Stimulated activated CD4-positive, alpha-beta T cell treated with anti-CD3 and anti-CD28 coated beads, Interleukin-4, amount 100 ng/mL, for 24 hours (primary cell): Measurements from ENCODE around the gene KDM8.
A peak's percentile ranks its signal among the peaks of the same experiment; 100 is the strongest.

ENCODE experiments used
- DNase-seq: peaks from one replicate; pipeline ENCODE4 v3.0.0-alpha.2; 2020

The KDM8 gene

DNA sequence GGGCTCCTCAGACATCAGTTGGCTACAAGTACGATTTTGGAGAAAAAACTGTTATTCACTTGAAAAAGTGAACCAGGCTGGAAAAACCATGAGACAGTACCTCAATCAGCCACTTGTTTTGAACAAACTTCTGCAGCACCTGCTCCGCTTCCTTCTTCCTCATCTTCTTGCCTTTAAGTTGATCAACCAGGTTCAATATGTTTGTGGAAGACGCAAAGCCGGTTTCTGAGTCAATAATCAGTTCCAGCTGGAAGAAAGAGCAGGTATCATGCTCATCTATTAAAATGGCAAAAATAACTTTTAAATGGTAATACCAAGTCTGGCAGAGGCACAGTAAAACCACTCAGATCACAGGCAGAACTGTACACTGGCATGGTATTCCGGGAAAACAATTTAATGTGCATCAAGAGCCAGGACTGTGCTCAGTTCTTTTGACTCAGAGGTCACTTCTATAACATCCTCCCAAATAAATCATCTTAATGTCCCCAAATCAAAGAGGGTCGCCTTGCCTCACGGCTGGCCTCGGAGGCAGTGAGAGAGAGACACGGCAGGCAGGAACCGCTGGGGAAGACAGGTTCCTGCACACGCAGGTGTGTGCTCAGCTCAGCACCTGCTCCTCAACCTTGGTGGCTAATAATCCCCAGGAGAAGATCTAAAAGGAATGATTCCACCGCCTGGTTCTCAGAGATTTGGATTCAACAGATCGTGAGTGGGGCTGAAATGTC is 29.7 kb downstream of the KDM8 start:
- no peak for DNase-seq

DNA sequence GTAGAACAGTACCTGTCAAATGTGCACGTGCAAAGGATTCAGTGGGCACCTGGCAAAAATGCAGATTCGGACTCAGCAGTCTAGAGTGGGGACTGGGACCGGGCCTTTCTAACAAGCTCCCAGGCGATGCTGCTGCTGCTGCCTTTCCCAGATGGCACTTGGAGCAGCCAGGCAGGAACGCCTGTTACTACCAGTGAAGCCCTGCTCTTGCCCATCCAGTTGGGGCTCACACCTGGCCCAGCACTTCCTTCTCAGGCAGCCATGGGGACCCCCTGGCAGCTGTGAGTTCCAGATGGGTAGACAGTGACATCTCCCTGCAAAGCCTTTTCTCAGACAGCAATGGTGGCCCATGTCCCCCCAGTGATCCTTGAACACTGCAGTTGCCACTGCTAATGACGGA is 30.4 kb downstream of the KDM8 start:
- no peak for DNase-seq

DNA sequence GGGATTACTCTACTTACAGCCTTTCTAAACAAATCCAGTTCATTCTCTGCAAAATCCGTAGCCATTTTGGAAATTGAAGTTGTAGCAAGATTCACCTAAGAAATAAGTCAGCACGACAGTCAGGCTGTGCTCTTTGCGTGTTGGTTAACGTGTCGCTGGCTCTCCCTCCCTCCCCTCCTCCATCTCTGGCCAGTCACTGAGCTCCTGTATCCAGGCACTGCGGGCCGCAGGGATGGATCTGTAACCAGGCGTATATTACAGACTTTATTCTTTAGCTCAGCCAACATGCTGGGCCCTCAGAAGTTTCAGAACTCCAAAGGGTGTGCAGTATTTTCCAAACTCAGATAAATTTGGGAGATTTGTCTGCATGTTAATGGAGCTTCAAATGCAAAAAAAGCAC is 30.8 kb downstream of the KDM8 start:
- DNase-seq: no peak

DNA sequence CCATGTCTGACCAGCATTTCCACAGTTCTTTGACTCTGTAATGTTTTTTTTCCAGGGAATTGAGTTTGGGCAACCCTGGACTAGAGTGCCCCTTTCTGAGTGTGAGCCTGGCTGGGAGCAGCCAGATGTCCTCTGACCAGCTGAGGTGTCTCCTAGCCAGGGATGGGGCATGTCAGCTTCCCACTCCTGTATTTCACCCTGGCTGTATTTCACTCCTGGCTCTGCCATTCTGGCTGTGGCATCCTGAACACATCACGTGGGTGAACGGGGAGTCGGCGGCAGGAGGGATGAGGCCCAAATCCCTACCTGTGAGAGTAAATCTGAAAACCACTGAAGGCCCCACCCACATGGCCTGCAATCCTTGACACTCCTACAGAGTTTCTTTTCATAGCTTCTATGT is 31.3 kb downstream of the KDM8 start:
- no peak for DNase-seq

DNA sequence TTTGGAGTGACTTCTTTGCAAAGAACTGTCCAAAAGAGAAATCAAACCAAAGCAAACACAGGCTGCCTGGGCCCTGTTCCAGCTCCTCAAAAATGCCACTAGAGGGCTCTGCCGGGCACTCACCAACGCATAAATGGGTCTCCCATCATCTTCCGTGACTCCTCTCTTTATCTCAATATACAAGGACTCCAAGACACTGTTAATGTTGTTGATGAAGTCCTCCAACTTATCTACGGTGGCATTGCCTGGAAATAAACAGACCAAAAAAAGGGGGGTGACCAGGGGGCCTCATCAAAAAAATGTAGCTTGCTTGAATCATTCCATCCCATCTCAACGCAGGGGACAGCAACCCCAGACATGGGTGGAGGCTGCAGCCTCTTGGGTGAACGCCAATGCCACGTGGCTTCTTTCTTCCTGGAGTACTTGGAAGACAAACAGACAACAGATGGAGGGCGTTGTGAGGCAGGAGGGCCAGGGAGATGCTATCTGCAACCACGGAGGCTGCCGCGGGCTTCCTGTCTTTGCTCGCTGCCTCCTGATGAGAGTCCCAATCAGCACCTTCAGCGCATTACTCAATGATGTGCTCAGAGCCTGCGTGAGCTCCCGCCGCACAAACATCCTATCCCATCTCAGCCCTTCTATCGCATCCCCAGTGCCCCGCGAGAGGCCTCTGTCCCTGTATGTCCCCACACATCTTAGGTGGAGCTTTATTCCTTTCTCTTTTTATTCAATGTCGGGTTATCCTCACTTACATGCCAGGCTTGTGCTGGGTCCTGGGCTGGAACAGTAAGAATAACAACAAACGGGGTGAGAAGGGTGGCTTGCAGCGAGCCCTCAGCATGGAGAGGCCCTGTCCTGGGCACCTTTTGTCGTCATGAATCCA is 32.0 kb downstream of the KDM8 start:
- DNase-seq: peak; percentile 80

DNA sequence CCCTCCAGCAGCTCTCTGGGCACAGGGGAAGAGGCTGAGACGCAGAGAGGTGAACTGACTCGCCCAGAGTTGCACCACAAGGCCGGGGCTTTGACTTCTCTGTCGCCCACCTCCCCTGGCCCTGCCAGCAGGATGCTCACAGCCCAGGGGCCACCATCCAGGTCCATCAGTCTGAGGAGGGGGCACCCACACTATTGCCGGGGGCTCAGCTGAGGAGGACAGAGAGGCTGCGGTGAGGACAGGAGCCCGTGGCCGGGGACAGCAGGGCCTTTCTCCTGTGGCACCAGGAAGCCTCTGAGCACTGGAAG is 32.6 kb downstream of the KDM8 start:
- no peak for DNase-seq

DNA sequence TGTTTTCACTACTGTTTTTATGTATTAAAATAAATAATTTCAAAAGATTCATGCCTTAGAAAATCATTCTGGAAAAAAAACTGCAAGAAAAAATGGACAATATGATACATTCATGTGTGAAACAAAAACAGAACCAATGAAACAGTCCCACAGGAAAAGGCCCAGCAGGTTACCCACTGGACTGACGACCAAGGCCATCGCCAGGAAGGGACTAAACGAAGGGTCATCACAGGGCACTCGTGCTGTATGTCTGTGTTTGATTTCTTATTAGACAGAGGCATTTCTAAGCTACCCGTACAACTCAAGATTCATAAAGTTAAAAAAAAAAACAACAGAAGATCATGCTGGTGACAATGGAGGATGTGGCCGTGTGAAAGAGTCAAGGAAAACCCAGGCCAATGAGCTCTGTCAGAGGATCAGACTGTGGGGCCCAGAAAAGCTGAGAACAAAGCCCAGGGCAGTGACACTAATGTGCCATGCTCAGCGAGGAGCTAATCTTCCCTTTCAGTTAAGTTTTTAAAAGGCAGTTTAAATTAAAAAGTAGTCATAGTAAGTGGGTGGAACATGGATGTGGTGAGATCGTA is 33.4 kb downstream of the KDM8 start:
- no peak for DNase-seq

DNA sequence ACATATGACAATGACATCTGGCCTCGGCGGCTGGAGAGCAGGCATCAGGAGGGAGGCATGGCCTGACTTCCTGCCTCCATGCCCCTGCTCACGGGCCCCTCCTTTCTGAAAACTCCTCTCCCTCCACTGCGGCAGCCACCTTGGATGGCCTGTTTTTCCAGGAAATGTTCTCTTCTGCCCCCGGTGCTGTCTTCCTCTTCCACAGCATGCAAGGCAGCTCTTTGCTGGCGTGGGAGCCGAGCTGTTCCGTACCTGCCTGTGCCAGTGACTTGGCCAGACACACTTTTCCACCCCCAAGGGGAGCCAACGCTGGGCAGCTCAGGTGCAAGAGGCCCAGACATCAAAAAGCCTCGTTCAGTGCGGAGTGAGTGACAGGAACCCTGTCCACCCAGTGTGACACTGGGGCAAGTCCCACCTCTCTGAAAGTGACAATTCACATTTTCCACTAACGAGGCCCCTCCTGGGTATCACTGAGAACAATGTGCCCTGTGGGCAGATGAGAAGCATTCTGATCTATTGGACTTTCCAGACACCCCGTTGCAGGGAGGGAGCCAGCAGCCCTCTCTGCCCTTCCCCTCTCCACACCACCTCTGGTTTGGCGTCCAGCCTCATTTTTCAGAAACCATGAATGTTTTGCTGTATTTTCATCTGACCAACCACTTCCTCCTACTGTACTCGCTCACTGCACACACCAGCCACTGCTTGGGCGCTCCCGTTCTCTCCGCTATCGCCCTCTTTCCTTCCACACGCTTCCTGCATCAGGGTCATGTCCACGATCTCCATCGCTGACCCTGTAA is 34.1 kb downstream of the KDM8 start:
- DNase-seq: peak; percentile 90

DNA sequence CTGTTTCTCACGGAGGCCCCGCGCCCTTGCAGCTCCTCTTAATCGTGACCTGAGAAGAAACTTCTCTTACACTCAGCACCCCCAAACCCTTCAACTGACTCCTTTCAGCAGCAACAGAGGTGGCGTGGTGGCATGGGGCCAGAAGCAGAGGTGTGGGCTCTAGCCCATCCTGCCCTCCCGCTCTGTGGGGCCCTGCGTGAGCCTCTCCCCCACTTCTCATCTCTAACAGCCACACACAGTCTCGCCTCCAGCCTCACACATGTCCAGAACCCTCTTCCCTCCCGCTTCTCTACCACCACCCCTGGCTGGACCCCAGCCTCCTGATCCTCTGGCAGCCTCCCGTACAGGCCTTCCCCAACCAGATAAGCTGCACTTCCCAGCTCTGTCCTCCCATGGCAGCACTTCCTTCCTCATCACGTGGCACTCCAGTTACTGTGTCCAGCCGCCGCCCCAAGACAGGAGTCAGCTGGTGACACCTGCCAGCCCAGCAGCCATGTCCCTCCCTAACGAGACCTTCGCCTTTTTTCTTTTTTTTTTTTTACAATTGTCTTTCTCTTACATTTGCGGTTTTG is 34.8 kb downstream of the KDM8 start:
- peak; percentile 56 for DNase-seq

DNA sequence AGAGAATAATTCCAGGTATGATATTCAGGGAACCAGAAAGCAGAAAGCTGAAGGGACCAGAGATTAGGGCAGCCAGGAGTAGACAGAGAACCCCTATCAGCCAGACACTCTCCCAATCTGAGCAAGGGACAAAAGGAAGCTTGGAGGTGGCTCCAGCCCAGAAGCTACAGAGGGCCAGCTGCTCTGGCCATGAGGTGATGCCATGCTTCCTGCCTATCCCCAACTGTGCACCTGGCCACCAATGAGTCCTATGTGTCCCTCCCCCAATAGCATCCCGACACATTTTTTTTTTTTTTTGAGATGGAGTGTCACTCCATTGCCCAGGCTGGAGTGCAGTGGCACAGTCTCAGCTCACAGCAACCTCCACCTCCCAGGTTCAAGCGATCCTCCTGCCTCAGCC is 35.3 kb downstream of the KDM8 start:
- DNase-seq: no peak

DNA sequence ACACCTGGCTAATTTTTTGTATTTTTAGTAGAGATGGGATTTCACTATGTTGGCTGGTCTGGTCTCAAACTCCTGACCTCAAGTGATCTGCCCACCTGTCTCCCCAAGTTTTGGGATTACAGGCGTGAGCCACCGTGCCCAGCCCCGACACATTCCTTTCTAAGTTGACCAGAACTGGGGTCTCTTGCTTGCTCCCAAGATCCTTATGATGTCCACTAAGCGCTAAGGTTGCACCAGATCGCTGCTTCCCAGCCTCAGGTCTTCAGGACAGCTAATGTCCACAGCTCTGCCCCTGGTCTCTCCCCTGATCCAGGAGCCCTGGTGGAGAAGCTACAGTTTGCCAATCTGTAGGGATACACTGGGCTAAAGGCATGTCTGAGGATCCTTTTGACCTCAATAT is 35.7 kb downstream of the KDM8 start:
- DNase-seq: no peak

DNA sequence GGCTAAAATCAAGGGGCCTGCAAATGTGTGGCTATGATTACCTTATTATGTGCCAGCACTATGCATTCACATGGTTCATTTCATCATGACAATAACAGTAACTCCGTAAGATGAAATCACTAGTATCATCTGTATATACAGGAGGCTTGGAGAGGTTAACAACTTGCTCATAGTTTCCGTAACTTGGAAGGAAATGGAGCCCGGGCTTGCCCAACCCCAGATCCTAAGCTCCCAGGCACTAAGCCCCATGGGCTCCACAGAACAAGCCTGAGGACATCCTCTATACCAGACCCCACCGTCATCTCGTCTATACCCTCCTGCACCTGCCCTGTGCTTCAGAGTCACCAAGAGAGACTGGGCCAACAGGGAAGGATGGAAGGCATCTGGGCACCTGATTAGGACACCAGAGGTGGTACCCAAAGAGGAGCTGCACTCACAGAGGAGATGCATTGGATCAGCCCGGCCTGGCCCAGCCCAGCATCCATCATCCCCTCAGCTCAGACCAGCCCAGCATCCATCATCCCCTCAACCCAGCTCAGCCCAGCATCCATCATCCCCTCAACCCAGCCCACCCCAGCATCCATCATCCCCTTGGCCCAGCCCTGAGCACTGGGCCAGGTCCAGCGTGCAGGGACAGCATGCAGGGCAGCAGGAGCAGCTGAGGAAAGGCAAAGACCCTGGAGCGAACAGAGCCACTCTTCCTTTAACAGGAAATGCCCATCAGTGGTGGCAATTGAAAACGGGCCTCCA is 36.8 kb downstream of the KDM8 start:
- DNase-seq: no peak

DNA sequence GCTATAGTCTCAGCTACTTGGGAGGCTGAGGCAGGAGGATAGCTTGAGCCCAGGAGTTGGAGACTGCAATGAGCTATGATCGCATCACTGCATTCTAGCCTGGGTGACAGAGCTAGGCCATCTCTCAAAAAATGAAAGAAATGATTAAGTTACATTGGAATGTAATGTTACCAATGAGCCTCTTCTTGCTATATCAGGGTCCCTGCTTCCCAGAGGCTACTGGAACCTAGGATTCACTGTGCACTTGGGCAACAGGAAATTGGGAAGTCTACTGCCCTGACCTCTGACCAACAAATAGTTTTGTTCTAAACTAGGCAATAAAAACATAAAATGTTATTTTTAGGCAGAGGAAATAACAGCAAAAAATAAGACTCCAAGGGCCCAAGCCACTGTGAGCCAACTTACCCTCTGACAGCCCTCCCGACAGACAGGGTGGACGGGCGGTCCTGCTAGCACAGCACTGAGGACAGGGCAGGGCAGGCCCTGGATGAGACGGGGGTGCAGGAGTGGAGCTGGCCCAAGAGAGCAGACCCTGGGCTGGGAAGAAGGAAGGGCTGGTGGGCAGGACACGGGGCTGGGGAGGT is 37.7 kb downstream of the KDM8 start:
- no peak for DNase-seq

DNA sequence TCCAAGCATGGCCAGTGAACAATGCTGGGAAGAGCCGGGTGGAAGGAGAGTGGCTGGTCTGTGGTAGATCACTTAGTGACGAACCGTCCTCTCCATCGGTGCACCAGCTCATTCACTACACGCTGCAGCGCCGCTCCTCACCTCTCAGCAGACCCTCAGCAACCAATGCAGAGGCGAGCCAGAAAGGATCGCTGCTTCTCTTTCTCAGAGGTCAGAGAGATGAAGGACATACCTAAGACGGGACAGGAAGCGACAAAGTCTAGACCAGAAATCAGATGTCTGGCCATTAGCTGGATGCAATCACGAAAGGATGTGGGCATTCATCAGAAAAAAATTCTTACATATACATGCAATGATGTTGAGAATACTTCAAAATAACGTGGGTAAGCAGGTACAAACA is 38.3 kb downstream of the KDM8 start:
- no peak for DNase-seq

DNA sequence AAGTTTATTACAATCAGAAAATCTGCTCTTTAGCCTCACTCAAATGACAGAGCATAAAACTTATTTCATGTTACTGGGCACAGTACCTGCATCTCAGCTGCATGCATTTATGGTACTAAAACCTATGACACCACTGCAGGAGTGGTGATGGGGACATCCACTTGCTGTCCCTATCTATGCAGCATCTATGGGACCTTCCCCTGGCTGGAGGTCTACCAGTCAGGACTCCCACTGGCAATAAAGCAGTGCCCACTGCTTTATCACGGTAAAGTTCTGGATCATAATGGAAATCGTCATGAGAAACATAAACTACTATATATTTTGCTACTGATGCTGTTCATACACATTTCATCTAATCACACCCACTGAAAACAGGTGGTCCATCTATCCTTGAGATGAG is 39.1 kb downstream of the KDM8 start:
- DNase-seq: no peak

DNA sequence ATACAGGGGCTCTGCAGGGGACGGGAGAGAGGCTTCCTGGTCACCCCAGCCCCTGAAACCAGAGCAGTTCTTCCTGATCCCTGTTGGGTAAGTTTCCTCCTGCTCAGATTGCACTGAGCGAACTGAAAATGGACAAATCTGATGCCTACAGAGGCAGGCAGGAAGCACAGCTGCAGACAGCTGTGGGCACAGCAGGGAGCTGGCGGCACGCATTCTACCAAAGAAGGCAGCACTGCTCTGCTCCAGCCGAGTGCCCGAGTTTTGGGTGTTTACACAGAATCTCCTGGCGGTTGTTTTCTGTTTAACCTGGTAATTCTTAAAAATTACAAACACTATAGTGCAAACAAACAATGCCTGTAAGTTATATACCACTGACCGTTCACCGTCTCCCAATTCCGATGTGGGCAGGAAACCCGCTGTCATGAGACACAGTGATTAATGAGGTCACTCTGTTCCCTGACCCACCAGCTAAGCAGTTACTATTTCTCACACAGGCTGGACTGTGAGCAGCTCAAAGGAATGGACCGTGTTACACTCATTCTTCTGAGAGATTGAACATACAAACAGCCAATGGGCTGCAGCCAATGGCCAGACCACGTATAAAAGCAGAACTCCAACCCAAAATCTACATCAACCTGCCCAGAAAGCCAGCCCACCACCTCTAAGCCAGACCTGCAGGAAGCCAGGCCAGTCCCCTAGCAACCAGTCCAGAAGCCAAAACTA is 39.7 kb downstream of the KDM8 start:
- no peak for DNase-seq

DNA sequence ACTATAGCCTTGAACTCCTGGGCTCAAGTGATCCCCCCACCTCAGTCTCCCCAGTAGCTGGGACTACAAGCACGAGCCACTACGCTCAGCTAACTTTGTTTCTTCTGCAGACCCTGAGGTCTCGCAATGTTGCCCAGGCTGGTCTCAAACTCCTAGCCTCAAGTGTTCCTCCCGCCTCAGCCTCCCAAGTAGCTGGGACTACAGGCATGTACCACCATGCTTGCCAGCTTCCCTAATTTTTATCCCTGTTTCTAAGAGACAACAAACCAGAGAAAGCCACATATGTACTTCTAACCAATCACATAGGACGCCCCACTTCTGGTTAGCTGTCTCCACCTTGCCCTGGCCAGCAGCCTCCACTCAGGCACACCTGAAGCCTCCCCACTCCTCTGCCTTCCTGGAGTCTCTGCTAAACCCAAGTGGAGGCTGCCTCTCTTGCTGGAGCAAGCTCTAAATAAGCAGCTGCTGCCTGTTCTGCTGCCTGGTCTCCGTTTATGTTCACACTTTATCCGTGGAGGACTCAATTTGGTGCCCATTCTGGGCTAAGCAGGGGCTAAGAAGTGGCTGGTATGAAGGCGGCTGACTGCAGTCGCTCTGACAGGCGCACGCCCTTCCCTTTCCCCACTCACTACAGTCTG is 40.5 kb downstream of the KDM8 start:
- no peak for DNase-seq

DNA sequence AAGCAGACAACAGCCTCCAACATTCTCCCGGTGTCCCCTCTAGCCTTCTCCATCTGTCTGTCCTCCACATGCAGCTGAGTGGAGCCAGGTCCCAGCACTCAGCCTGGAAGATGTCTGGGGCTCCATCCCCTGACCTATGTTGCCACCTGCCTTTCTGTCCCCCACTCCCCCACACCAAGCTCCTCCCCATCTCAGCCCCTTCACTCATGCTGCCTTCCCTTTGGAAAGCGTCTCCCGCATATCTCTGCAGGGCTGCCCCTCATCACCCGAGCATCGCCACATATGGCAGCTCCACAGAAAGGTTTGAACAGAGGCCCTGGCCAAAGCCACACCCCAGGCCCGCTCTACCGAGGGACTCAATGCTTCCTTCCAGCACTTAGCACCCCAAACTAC is 41.0 kb downstream of the KDM8 start:
- no peak for DNase-seq

DNA sequence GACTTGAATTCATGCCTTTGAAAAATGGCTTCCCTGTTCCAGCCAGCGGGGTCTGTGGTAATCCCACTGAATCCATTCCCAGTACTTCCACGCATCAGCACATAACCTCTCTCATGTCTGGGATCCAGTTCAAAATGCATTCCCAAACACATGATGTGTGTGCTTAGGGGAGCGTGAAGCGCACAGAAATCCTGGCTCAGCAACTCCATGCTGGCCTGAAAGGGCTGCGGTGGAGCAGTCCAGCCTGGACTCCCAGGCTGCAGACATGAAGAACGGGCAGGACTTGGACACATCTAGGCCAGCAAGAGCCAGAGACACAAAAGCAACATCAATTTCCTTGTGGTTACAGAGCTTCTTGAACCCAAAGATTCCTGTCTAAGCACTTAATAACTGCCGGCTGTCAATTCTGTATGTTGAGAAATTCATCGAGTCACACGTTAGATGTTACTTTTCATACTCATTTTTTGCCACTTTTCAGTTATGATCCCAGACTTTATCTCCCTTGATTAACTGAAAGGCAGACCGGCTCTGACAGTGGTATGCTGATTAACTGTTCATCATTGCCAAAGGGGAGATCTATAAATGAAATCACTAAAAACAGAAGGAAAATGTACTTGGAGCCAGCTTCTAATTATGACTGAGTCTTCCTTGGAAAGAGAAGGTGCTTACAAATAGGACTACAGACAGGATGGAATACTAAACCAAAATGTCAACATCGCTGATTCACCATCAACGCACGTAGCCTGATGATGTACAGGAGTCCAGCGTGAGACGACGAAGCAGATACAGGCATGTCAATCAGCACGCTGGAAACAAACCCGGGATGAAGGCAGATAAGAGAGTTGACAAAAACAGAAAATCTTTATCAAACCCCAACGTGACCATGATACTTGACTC is 42.2 kb downstream of the KDM8 start:
- DNase-seq: peak; percentile 72

DNA sequence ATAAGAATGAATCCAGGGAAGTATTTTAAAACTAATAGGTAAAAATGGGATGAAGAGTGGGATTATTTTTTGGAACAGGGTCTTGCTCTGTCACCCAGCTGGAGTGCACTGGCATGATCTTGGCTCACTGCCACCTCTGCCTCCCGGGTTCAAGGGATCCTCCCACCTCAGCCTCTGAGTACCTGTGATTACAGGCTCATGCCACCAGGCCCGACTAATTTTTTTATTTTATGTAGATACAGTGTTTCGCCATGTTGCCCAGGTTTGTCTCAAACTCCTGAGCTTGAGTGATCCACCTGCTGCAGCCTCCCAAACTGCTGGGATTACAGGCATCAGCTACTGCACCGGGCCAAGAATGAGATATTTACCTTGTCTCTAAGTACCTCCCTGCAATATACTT is 43.1 kb downstream of the KDM8 start:
- no peak for DNase-seq
